Superior temporal gyrus (tissue), 1 donor: ENCODE results near the gene DYNLT5.
"Not testable (repeated sequence)": the region's sequence is repeated elsewhere in the genome, so short reads cannot be mapped to it uniquely, and the experiment has no call there.

Experiments
- DNase-seq: peaks from one replicate; pipeline ENCODE4 v3.0.0-alpha.2; 2016; ENCODE audit errors: extremely low spot score

Gene DYNLT5

GRCh38 chr1:66750577-66750976 lies 1.7 kb upstream of the DYNLT5 start:
- no peak for DNase-seq

DNA sequence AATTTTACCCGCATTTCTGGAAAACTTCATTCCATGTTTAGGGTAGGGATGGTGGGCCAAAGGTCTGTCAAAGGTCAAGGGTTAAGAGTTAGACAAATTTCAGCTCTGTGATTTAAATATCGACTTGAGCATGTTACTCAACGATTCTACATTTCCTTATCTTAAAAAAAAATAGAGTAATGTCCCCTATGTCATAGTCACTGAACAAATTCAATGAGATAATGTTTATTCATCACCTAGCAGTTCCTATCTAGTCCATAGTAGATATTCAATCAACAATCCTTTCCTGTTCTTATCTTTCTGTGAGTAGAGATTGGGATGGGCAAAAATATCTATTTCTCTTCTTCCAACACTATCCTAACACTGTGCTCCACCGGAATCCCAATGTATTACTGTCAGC lies 1.1 kb upstream of the DYNLT5 start:
- no peak for DNase-seq

DNA sequence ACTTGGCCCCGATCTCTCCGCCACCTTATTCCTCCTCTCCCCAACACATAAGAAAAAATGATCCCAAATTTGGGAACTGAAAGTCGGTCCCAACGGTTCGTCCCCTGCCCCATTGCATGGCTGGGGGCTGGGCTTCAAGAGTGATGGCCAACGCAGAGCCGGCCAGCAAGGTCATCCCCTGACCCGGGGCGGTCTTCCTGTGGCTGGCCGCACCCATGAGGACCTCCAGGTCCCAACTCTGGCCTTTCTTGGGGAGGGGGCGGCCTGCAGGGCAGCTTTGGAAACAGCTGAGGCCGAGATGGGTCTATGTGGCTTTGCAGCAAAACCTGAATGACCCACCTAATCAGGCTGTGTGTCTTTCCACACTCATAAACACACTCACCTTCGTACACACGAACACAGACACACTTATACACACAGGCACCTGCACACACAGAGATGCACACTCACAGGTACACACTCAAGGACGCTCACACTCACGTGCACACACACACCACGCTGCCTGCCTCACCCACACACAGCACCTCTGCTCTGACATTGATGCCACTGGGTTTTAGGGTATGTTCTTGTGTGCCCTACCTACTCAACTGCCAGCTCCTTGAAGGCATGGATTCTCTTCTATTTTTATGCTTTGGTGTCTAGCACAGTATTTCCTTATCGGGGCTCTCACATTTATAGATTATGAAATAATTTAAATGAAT lies 562 bp downstream of the DYNLT5 start:
- DNase-seq: no peak

DNA sequence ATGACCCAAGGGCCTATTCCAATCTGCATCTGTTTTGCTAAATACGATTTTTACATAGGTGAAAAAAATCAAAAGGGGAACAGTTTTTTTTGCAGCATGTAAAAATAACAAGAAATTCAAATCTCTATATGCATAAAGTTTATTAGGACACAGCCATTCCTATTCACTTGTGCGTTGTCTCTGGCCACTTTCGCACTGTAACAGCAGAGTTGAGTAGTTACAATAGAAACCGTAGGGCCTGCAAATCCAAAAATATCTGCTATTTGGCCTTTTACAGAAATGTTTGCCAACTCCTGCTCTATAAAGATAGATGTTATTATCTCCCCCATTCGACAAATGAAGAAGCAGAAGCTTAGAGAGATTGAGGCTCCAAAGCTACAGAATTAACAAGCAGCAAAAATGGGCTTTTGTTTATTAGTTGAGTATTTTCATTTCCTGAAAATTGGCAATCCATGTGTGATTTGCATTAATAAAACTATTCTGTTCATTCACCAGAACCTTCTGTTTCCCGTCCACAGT lies 5.5 kb downstream of the DYNLT5 start:
- no peak for DNase-seq

- no peak for DNase-seq
These were observed 6.0 kb downstream of the DYNLT5 start for GRCh38 chr1:66758241-66758755.

GRCh38 chr1:66760506-66760905 lies 8.2 kb downstream of the DYNLT5 start:
- DNase-seq: no peak

GRCh38 chr1:66761221-66761620 lies 9.0 kb downstream of the DYNLT5 start:
- no peak for DNase-seq

DNA sequence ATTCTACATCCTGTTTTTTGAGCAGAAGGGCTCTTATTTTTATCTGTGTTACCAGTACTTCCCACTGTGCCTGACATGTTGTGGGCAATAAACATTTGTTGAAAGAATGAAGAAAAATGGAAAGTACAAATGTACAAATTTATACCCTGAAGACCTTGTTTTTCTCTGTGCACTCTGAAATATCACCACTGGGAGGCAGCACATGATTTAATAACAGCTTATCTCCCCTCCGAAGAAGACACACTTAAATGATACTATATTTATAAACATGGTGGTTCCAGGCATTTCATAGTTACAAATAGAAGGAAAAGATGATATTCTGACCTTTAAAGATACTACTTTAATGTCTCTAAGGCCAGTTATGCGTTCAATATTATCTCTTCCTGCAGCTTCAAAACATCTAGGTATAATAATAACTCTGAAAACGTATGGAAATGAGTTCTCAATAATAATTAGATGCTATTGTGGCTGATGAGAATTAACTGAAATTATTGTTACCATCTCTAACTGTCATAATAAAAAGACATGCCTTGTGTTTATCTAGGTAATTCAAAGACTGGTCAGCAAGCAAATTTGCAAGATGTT lies 12.8 kb downstream of the DYNLT5 start:
- peak; percentile 83 for DNase-seq

DNA sequence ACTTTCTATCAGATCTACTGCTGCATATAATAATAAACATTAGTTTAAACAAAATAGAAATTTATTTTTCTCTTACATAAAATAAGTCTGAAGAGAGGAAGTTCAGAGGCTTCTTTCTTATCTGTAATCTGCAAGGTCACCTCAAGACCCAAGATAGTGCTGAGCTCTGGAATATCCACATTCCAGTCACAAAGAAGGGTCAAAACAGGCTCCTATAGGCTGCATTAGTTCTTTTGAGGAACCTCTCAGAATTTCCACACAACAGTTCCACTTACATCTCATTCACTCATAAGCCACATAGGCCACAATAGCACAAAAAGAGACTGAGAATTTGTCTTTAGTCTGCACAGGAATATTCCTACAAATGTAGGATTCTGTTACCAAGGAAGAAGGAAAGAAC lies 15.4 kb downstream of the DYNLT5 start:
- no peak for DNase-seq

GRCh38 chr1:66768965-66769364 lies 16.7 kb downstream of the DYNLT5 start:
- DNase-seq: no peak

DNA sequence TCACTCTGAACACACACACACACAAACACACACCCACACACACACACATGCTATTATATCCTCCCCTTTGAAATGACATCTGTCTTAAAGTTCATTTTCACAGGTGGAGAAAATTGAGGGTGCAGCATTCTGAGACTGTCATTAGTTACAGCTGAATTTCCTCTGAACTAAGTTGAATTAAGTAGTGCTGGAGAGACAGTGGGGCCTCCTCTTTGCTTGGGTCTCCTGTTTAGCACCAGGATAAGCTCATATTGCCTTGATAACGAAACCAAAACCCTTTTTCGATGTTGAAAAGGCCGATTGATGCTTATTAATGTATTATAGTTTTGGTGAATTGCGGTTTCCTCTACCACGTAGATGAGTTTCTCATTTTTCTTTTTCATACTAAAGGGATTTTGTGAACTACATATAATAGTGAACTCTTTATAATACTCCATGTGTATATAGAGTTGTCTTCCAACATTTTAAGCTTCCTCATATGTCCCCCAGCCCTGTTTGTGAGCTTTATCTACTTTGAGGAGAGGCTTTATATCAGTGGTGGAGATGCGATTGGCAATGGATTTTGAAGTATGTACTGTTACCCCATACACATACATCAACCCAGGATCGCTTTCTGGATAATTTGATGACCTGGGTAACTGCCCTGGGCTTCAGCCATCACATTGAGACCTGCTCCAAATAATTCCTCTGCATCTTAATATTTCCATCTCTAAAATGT lies 17.4 kb downstream of the DYNLT5 start:
- DNase-seq: no peak

GRCh38 chr1:66770240-66770639 lies 18.0 kb downstream of the DYNLT5 start:
- no peak for DNase-seq

GRCh38 chr1:66770694-66771093 lies 18.4 kb downstream of the DYNLT5 start:
- DNase-seq: no peak

- no peak for DNase-seq
These were observed 21.0 kb downstream of the DYNLT5 start for GRCh38 chr1:66773227-66773626.

DNA sequence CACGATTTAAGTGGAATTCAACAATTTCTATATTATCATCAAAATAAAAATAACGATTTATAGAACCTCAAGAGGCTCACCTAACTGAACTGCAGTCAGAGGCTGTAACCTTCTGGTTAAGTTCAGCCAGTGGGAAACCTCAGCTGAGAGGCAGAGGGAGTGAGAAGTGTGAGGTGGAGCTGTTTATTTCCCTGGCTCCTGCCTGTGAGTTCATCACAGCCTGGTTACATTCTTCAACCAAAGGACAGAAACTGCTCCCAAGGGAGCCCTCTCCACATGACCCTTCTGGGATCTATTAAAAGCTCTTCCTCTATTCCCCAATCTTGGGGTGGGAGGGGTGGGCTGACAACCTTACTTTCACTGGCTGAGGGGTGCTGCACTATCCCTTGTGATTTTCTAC lies 22.2 kb downstream of the DYNLT5 start:
- no peak for DNase-seq

DNA sequence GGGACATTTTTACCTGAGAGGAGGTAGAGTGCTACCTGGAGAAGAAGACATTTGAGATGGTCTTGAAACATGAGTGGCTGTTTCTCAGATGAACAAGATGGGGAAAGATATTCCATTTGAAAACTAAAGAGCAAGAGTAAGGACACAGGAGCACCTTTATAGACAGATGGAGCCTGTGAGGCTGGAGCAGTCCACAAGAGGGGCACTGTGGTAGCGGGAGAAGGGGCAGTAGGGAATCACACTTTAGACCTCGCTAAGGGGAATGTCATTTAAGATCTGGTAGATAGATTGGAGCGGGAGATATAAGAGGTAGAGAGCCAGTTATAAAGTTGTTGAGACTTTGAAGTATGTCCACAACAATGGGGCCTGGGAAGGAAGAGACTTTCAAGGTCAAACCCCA lies 23.4 kb downstream of the DYNLT5 start:
- no peak for DNase-seq

GRCh38 chr1:66777831-66778230 lies 25.6 kb downstream of the DYNLT5 start:
- no peak for DNase-seq

DNA sequence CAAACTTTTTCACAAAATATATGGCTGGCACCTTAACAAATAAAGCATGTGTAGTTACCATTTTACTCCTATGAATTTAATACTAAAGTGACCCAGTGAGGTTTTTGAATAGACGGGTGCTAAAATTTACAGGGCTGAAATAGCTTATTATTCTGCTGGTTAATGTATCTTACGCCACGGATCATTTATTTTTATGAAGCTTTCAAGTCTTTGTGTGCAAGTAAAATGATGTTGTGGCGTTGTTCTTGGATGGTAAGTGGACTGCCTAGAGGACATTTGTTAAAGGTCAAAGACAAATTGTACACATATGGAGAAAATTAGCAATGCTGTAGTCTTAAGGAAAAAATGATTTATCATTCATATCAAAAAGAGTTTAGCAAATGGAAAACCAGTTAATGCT lies 26.0 kb downstream of the DYNLT5 start:
- DNase-seq: no peak

DNA sequence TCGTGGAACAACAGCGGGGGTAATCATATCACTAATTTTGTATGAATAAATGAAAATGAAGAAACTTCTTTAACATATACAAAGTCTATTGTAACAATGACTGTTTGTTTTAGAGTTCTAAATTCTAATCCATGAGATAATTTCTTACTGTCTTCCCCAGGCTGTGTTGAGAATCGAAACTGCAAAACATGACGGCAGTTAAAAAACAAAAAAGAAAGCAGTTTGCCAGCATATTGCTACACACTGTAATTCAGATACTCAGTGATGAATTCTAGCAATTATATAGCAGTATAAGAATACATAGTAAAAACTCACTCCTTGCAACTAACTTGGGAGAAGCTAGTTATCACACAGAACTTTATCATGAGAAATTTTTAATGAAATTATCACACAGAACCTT lies 26.7 kb downstream of the DYNLT5 start:
- no peak for DNase-seq

- no peak for DNase-seq
These were observed 27.3 kb downstream of the DYNLT5 start for GRCh38 chr1:66779475-66780078.

- not testable (repeated sequence) for DNase-seq
These were observed 33.5 kb downstream of the DYNLT5 start for GRCh38 chr1:66785800-66786199.

- DNase-seq: no peak
These were observed 35.4 kb downstream of the DYNLT5 start for GRCh38 chr1:66787641-66788040.
